Calu3 (cell line): ENCODE measurements around the gene CTSA. TPM values are rescaled to one million over a fixed set of nuclear protein-coding genes. Genes with fewer than 3 reads are reported as not detected.

Experiments used
- BruUV-seq: library from RNA; stranded (reverse); fragments of 400-500 nt; replicated peaks from 2 replicates; lab custom pipeline; 2021; lab: Mats Ljungman, UMichigan
- CTCF ChIA-PET: fragments of 300-600 bp; sonication (Branson Sonifier 250); formaldehyde crosslinking; loops from one replicate; lab custom pipeline; 2022; ENCODE audit warnings: antibody characterized with exemption; lab: Charles Lee
- DNase-seq: peaks from one replicate; pipeline ENCODE4 v3.0.0; 2022
- H3K27ac Mint-ChIP-seq: one replicate; pipeline ENCODE4 v1.8.0; 2022; ENCODE audit warnings: mixed read lengths; ENCODE audit not compliant: unreplicated experiment
- H3K27me3 Mint-ChIP-seq: one replicate; pipeline ENCODE4 v1.8.0; 2022; ENCODE audit warnings: mixed read lengths; ENCODE audit not compliant: unreplicated experiment
- H3K36me3 Mint-ChIP-seq: one replicate; pipeline ENCODE4 v1.8.0; 2022; ENCODE audit warnings: mild to moderate bottlenecking, moderate library complexity, mixed read lengths; ENCODE audit not compliant: insufficient read depth, unreplicated experiment
- H3K4me1 Mint-ChIP-seq: one replicate; pipeline ENCODE4 v1.8.0; 2022; ENCODE audit warnings: mild to moderate bottlenecking, low read depth, mixed read lengths; ENCODE audit not compliant: unreplicated experiment
- H3K4me3 Mint-ChIP-seq: one replicate; pipeline ENCODE4 v1.8.0; 2022; ENCODE audit warnings: mild to moderate bottlenecking, low read depth, moderate library complexity, mixed read lengths; ENCODE audit not compliant: unreplicated experiment
- H3K9me3 Mint-ChIP-seq: one replicate; pipeline ENCODE4 v1.8.0; 2022; ENCODE audit warnings: low read depth, mixed read lengths; ENCODE audit not compliant: unreplicated experiment
- CTCF ChIP-seq: fragments of 200-600 bp; IDR thresholded peaks from one replicate; pipeline ENCODE4 v1.8.0; 2022; ENCODE audit warnings: antibody characterized with exemption; ENCODE audit not compliant: unreplicated experiment
- intact Hi-C: fragments of 100-400 bp; cut with micrococcal nuclease; formaldehyde crosslinking; loops from one replicate; pipeline ENCODE4 v1.10.0; 2022; ENCODE audit not compliant: unreplicated experiment
- total RNA-seq: library from RNA; stranded (reverse); gene quantifications from 2 replicates; pipeline ENCODE4 v1.2.3, GENCODE V29; 2022

The CTSA gene
- total RNA-seq, 1 experiment from 2014 or later: 164 TPM

GRCh38 chr20:45883100-45883469 lies 8.1 kb upstream of the CTSA start:
- intact Hi-C loops: no loop called here
- H3K27me3 Mint-ChIP-seq: no peaks in the 10 kb centered on the region
- no TSS peak for BruUV-seq
- CTCF ChIA-PET: no interaction called here
- H3K36me3 Mint-ChIP-seq: peaks cover 37% of the 10 kb centered on the region
- no peaks in the 10 kb centered on the region for H3K9me3 Mint-ChIP-seq
- H3K4me1 Mint-ChIP-seq: peaks cover 16% of the 10 kb centered on the region
- no peak for TF ChIP-seq CTCF
- no peak overlapping the region for H3K4me3 Mint-ChIP-seq
- no peak overlapping the region for H3K27ac Mint-ChIP-seq
- no peak for DNase-seq

- Mint-ChIP-seq H3K36me3 (peaks cover 45% of the 10 kb centered on the region), H3K27ac (no peak overlapping the region), H3K9me3 (no peaks in the 10 kb centered on the region), H3K4me3 (no peak overlapping the region), H3K4me1 (peaks cover 8% of the 10 kb centered on the region), H3K27me3 (no peaks in the 10 kb centered on the region)
- CTCF ChIA-PET: no interaction called here
- BruUV-seq: no TSS peak
- intact Hi-C loops: no loop called here
- no peak for DNase-seq
- TF ChIP-seq CTCF: no peak
These were observed 4.4 kb upstream of the CTSA start for GRCh38 chr20:45886590-45887345.

- Mint-ChIP-seq H3K4me1 (peaks cover 6% of the 10 kb centered on the region), H3K27me3 (no peaks in the 10 kb centered on the region), H3K4me3 (no peak within 1 kb of the TSS), H3K9me3 (no peaks in the 10 kb centered on the region), H3K27ac (no peak within 1 kb of the TSS), H3K36me3 (peaks cover 45% of the 10 kb centered on the region)
- TF ChIP-seq CTCF: no peak
- BruUV-seq: no TSS peak
- intact Hi-C loops: no loop called here
- CTCF ChIA-PET: no interaction called here
- DNase-seq: no peak
These were observed 3.8 kb upstream of the CTSA start, which contains the start of gene SPATA25 for GRCh38 chr20:45887346-45887715. SPATA25 (minus strand) TSS chr20:45887622; CDS start chr20:45887590, 32 bp downstream.

DNA sequence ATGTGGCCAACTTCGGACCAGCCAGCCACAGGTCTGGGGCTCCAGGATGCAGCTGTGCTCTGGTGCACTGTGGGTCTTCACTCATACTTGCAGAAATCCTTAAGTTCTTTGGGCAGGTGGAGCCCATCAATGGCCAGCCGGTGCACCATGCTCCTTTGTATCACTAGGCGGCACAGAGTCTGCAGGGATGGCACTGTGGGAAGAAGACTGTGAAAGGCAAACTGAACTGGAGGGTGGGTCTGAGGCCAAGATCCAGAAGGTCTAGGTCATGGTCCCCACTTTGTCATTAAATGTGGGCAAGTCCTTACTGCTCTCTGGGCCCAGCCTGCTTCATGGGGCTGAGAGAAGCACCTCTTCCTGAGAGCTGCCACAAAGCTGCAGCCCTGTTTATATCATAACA lies 2.5 kb upstream of the CTSA start:
- CTCF ChIA-PET: interaction anchor here (0.5 kb wide), 1 partner anchor 22 kb away, joined by 3 read pairs; no protein-coding TSS in a partner anchor
- DNase-seq: no peak
- BruUV-seq: no TSS peak
- intact Hi-C loops: no loop called here
- Mint-ChIP-seq H3K4me1 (peaks cover 9% of the 10 kb centered on the region), H3K27me3 (no peaks in the 10 kb centered on the region), H3K9me3 (no peaks in the 10 kb centered on the region), H3K36me3 (peaks cover 43% of the 10 kb centered on the region), H3K27ac (no peak overlapping the region), H3K4me3 (no peak overlapping the region)
- TF ChIP-seq CTCF: no peak
